ENCODE measurements around the gene MAD2L1.
"Not testable (repeated sequence)": the region's sequence is repeated elsewhere in the genome, so short reads cannot be mapped to it uniquely, and the experiment has no call there.

The MAD2L1 gene

GRCh38 chr4:120078216-120078615, 11.6 kb upstream of the MAD2L1 start:
- DNase-seq (ENCODE audit: insufficient read length, low spot score) (no peak), FAIRE-seq (no peak)
- no peak for TF ChIP-seq CTCF (IDR thresholded peaks at IDR 0.05; ENCODE audit: insufficient read depth, missing control alignments)

DNA sequence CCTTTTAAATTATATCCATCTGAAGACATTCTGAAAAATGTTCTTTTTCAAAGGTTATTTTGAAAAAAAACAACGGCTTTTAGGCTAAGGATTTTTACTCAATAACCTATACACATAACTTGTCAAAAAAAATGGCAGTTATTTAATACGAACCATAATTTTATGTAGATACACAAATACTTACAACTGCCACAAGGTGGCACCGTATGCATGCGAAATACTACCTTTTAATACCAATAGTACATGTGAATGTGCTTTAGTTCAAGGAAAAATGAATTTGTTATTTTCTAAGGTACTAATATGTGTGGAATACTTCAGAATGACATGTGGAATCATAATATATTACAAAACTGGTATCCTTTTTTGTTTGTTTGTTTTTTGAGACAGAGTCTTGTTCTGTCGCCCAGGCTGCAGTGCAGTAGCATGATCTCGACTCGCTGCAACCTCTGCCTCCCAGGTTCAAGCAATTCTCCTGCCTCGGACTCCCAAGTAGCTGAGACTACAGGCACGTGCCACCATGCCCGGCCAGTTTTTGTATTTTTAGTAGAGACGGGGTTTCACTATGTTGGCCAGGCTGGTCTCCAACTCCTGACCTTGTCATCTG, 4.6 kb upstream of the MAD2L1 start:
- peak; percentile 82 for TF ChIP-seq CTCF (IDR thresholded peaks at IDR 0.05; ENCODE audit: insufficient read depth, missing control alignments)
- FAIRE-seq (peak; percentile 91), DNase-seq (ENCODE audit: insufficient read length, low spot score) (no peak)

GRCh38 chr4:120070196-120070595, 3.5 kb upstream of the MAD2L1 start:
- no peak for TF ChIP-seq CTCF (IDR thresholded peaks at IDR 0.05; ENCODE audit: insufficient read depth, missing control alignments)
- peak; percentile 51 for FAIRE-seq

DNA sequence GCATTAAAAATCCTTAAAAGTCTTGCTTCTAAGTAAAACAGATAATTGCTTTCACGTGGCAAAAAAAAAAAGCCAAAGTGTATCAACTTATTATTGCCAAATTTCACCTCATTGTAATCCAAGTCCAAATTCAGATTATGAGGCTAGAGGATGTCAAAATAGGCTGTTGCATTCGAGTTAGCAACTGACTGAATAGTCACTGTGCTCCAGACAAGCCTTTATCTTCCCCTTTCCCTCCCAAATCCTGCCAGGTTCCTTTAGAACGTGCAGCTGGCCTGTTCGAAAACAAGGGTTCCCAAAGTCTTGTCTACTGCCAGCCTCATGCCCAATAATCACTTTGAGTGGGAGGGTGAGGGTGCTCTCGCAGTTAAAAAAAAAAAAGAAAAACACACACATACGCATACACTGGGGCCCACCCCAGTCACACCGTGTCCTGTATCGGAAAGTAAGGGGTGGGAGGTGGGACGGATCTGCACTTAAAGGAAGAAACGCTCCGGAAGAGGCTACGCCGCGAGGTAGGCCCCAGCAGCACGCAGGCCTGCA, 603 bp downstream of the MAD2L1 start:
- no peak for DNase-seq (ENCODE audit: insufficient read length, low spot score)
- no peak for TF ChIP-seq CTCF (IDR thresholded peaks at IDR 0.05; ENCODE audit: insufficient read depth, missing control alignments)
- FAIRE-seq, result no peak

More at GRCh38 chr4:120070196-120070595, 3.5 kb upstream of the MAD2L1 start:
- DNase-seq (ENCODE audit: insufficient read length, low spot score), result no peak

DNA sequence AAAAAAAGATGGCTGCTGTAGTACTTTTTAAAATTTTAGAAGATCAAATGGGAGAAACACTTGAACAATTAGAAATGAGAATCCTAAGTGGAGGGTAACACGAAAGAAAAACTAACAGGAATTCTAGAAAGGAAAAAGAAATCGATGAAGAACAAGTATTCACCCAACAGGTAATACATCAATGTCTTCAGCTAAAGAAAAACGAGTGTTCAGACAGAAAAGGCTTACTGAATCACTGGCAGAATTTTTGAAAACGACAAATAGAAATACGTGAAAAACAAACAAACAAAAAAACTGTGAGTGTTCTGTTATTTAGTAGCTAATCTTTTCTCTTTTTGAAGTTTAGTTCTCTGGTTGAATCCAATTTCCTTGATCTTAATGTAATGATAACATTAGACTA, 1.8 kb downstream of the MAD2L1 start:
- no peak for TF ChIP-seq CTCF (IDR thresholded peaks at IDR 0.05; ENCODE audit: insufficient read depth, missing control alignments)
- FAIRE-seq (peak; percentile 44), DNase-seq (ENCODE audit: insufficient read length, low spot score) (no peak)

DNA sequence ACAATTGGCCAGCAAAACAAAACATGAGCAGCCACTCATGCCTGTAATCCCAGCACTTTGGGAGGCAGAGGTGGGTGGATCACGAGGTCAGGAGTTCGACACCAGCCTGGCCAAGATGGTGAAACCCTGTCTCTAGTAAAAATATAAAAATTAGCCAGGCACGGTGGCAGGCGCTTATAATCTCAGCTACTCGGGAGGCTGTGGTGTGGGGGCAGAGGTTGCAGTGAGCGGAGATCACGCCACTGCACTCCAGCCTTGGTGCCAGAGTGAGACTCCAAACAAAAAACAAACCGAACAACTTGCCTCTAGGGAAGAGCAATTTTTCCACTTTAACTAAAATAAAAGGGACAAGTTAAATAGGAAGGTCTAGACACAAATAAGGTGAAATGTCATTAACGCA, 2.9 kb downstream of the MAD2L1 start:
- not testable (repeated sequence) for FAIRE-seq; DNase-seq (ENCODE audit: insufficient read length, low spot score)

- FAIRE-seq (no peak), DNase-seq (ENCODE audit: insufficient read length, low spot score) (no peak)
- TF ChIP-seq CTCF (IDR thresholded peaks at IDR 0.05; ENCODE audit: insufficient read depth, missing control alignments), result no peak
Measured at GRCh38 chr4:120062663-120063195, 3.9 kb downstream of the MAD2L1 start.

Measured in D721Med (cell line).